Measurements from ENCODE around the gene NOVA2. TPM values are rescaled to one million over a fixed set of nuclear protein-coding genes. Genes with fewer than 3 reads are reported as not detected.

The NOVA2 gene, protein sequence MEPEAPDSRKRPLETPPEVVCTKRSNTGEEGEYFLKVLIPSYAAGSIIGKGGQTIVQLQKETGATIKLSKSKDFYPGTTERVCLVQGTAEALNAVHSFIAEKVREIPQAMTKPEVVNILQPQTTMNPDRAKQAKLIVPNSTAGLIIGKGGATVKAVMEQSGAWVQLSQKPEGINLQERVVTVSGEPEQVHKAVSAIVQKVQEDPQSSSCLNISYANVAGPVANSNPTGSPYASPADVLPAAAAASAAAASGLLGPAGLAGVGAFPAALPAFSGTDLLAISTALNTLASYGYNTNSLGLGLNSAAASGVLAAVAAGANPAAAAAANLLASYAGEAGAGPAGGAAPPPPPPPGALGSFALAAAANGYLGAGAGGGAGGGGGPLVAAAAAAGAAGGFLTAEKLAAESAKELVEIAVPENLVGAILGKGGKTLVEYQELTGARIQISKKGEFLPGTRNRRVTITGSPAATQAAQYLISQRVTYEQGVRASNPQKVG
- 1 to 10 TPM; 1.2 to 4.6 (median 2.7) TPM for total RNA-seq

GRCh38 chr19:45973553-45974338 is at the start of gene NOVA2:
TSS of gene NOVA2 (minus strand) at chr19:45973865. CDS start at chr19:45973351, 514 bp downstream.
- peak within 1 kb of the TSS; percentile 43 to 74 (median 63) for H3K27ac ChIP-seq (replicated peaks in 1 of 4)
- peak within 1 kb of the TSS; percentile 46 to 63 (median 48) for H3K4me3 ChIP-seq
- H3K4me1 ChIP-seq, result peaks cover 14 to 19% (median 17%) of the 10 kb centered on the region in 4 donors
- peaks cover 4 to 85% (median 39%) of the 10 kb centered on the region in 4 donors for H3K27me3 ChIP-seq
- H3K9me3 ChIP-seq, result no peaks in the 10 kb centered on the region
- H3K36me3 ChIP-seq, result peaks cover 0 to 2% (median 0%) of the 10 kb centered on the region in 4 donors
- no peak for TF ChIP-seq POLR2A (IDR thresholded peaks at IDR 0.05; ENCODE audit: low read depth)
- TF ChIP-seq EP300 (IDR thresholded peaks at IDR 0.05), result no peak
- TF ChIP-seq POLR2AphosphoS5 (IDR thresholded peaks at IDR 0.05), result peak in 1 of 2 donors; percentile 34
- TF ChIP-seq, protein P1, sequence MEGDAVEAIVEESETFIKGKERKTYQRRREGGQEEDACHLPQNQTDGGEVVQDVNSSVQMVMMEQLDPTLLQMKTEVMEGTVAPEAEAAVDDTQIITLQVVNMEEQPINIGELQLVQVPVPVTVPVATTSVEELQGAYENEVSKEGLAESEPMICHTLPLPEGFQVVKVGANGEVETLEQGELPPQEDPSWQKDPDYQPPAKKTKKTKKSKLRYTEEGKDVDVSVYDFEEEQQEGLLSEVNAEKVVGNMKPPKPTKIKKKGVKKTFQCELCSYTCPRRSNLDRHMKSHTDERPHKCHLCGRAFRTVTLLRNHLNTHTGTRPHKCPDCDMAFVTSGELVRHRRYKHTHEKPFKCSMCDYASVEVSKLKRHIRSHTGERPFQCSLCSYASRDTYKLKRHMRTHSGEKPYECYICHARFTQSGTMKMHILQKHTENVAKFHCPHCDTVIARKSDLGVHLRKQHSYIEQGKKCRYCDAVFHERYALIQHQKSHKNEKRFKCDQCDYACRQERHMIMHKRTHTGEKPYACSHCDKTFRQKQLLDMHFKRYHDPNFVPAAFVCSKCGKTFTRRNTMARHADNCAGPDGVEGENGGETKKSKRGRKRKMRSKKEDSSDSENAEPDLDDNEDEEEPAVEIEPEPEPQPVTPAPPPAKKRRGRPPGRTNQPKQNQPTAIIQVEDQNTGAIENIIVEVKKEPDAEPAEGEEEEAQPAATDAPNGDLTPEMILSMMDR (IDR thresholded peaks at IDR 0.05), result no peak
- 5% methylated on average over 5 of the region's 58 CpGs for WGBS
- intact Hi-C loops (cut with DNase I), result no loop called here
- DNase-seq (ENCODE audit: extremely low spot score), result no peak

DNA sequence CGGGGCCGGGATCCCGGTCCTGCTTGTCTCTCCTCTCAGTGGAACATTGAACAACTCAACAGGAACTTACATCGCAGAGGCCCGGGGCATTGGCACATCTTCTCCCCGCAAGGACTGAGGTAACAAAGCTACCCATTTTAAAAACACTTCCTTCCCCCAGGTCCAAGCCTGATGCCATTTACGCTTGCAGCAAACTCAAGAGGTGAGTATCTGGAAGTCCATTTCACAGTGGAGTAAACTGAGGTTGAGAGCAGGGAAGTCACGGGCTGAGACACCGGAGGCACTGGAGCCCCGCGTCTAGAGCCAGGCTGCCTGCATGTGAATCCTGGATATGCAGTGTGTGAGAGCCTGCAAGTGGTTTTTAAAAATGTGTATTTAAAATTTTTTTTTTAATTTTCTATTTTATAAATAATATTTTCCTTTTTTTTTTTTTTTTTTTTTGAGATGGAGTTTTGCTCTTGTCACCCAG is 49.7 kb upstream of the NOVA2 start:
- DNase-seq (ENCODE audit: extremely low spot score), result no peak
- Histone ChIP-seq H3K9me3 (no peaks in the 10 kb centered on the region), H3K36me3 (peaks cover 0 to 11% (median 4%) of the 10 kb centered on the region in 4 donors), H3K27me3 (peaks cover 2 to 61% (median 15%) of the 10 kb centered on the region in 4 donors), H3K4me3 (no peak overlapping the region), H3K27ac (replicated peaks in 1 of 4) (no peak overlapping the region), H3K4me1 (peaks cover 0 to 8% (median 0%) of the 10 kb centered on the region in 4 donors)
- TF ChIP-seq POLR2AphosphoS5 (IDR thresholded peaks at IDR 0.05), result no peak
- 80% methylated on average over 8 of the region's 11 CpGs for WGBS
- intact Hi-C loops (cut with DNase I), result no loop called here

- Histone ChIP-seq H3K9me3 (no peaks in the 10 kb centered on the region), H3K27me3 (peaks cover 2 to 55% (median 15%) of the 10 kb centered on the region in 4 donors), H3K27ac (replicated peaks in 1 of 4) (no peak within 1 kb of the TSS), H3K4me1 (peaks cover 0 to 8% (median 0%) of the 10 kb centered on the region in 4 donors), H3K36me3 (peaks cover 0 to 16% (median 4%) of the 10 kb centered on the region in 4 donors), H3K4me3 (no peak within 1 kb of the TSS)
- 55% methylated on average over 11 of the region's 47 CpGs for WGBS
- TF ChIP-seq, protein P1 (IDR thresholded peaks at IDR 0.05), result no peak
- TF ChIP-seq POLR2A (IDR thresholded peaks at IDR 0.05; ENCODE audit: low read depth) (no peak), POLR2AphosphoS5 (IDR thresholded peaks at IDR 0.05) (no peak), EP300 (IDR thresholded peaks at IDR 0.05) (no peak)
- intact Hi-C loops (cut with DNase I), result no loop called here
- DNase-seq (ENCODE audit: extremely low spot score), result no peak
Observed at GRCh38 chr19:46022431-46023310, 49.0 kb upstream of the NOVA2 start, which contains the start of gene PGLYRP1. TSS of gene PGLYRP1 (minus strand) at chr19:46023053. CDS start at chr19:46023021, 32 bp downstream.

- H3K27me3 ChIP-seq, result peaks cover 2 to 49% (median 15%) of the 10 kb centered on the region in 4 donors
- no peak for DNase-seq (ENCODE audit: extremely low spot score)
- H3K27ac ChIP-seq (replicated peaks in 1 of 4), result no peak overlapping the region
- peaks cover 0 to 16% (median 4%) of the 10 kb centered on the region in 4 donors for H3K36me3 ChIP-seq
- intact Hi-C loops (cut with DNase I), result no loop called here
- TF ChIP-seq EP300 (IDR thresholded peaks at IDR 0.05) (no peak), POLR2A (IDR thresholded peaks at IDR 0.05; ENCODE audit: low read depth) (no peak), POLR2AphosphoS5 (IDR thresholded peaks at IDR 0.05) (no peak)
- TF ChIP-seq, protein P1 (IDR thresholded peaks at IDR 0.05), result no peak
- no peaks in the 10 kb centered on the region for H3K9me3 ChIP-seq
- peaks cover 2 to 11% (median 3%) of the 10 kb centered on the region in 4 donors for H3K4me1 ChIP-seq
- H3K4me3 ChIP-seq, result no peak overlapping the region
- 88% methylated on average over 1 of the region's 12 CpGs for WGBS
Observed at GRCh38 chr19:46022061-46022430, 48.4 kb upstream of the NOVA2 start.

All from esophagus muscularis mucosa (tissue), 4 donors.